Mucosa of descending colon (tissue), 3 donors: ENCODE measurements around the gene PID1. TPM values are rescaled to one million over a fixed set of nuclear protein-coding genes. Genes with fewer than 3 reads are reported as not detected.

Source experiments
- ATAC-seq: fragments of 200-7000 bp; cut with Tn5 transposase; one replicate; pipeline ENCODE4 v1.9.1; 2020; ENCODE audit warnings: mild to moderate bottlenecking, moderate library complexity
- DNase-seq, 3 donors: peaks; one replicate each; pipeline ENCODE4 v3.0.0-alpha.2; 2020
- H3K36me3 ChIP-seq: fragments of 200-600 bp; one replicate; pipeline ENCODE4 v1.8.0; 2021; ENCODE audit warnings: low read depth, mild to moderate bottlenecking
- H3K4me1 ChIP-seq: fragments of 200-600 bp; one replicate; pipeline ENCODE4 v1.8.0; 2021; ENCODE audit warnings: low read depth, mild to moderate bottlenecking
- H3K4me3 ChIP-seq: fragments of 200-600 bp; one replicate; pipeline ENCODE4 v1.8.0; 2021; ENCODE audit warnings: mild to moderate bottlenecking
- H3K9me3 ChIP-seq: fragments of 200-600 bp; one replicate; pipeline ENCODE4 v1.8.0; 2021; ENCODE audit warnings: mild to moderate bottlenecking
- intact Hi-C, 2 donors: fragments of 100-400 bp; cut with DNase I in 1 of 2; cut with micrococcal nuclease in 1 of 2; formaldehyde crosslinking; loops; one replicate each; pipeline versions ENCODE4 v1.11.0 to v1.11.1; 2022; cut with DNase I, micrococcal nuclease
- total RNA-seq, 3 donors: library from RNA; stranded (reverse); fragmentation: NEBNext Ultra II Directional in 2 of 3; extraction: Animal tissue kit (Norgen Biotek cat#: 25700) in 2 of 3; gene quantifications; one replicate each; pipeline versions ENCODE4 v1.2.1 to v1.2.4, GENCODE V29; 2021 to 2023
- TF ChIP-seq, protein P1 (sequence below): fragments of 200-600 bp; IDR thresholded peaks from one replicate; pipeline ENCODE4 v1.8.0; 2022; ENCODE audit warnings: antibody characterized with exemption, mild to moderate bottlenecking
- donor health status: DM: no; HTN: no; CAD: no; lungs with moderate emphysema.
- donor health status: DM: no; HTN: no; CAD: no.
- donor health status: DM: no; HTN: yes; CAD: no.

The PID1 gene
- total RNA-seq, 3 donors from 2014 or later, result 49.3 to 60.8 (median 52.5) TPM

DNA sequence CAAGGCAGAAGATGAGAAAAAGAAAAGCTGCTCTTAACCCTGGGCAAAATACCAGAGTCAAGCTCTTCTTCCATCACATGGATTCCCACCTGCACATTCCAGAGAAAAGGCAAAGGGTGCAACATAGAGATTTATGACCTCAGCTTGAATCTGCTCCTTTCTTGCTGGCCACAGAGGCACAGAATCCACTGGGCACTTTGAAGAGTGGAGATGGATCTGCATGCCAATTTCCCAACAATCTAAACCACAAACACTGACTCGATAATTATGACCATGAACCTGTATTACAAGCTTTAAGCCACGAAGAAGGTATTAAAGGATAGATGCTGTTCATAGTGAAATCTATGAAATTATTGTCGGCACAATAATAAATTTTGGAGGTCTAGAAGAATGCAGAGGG is 237.3 kb downstream of the PID1 start:
- H3K9me3 ChIP-seq, result no peaks in the 10 kb centered on the region
- ATAC-seq (no peak), DNase-seq (no peak)
- no peak overlapping the region for H3K4me3 ChIP-seq
- intact Hi-C loops, result no loop called here
- TF ChIP-seq, protein P1, sequence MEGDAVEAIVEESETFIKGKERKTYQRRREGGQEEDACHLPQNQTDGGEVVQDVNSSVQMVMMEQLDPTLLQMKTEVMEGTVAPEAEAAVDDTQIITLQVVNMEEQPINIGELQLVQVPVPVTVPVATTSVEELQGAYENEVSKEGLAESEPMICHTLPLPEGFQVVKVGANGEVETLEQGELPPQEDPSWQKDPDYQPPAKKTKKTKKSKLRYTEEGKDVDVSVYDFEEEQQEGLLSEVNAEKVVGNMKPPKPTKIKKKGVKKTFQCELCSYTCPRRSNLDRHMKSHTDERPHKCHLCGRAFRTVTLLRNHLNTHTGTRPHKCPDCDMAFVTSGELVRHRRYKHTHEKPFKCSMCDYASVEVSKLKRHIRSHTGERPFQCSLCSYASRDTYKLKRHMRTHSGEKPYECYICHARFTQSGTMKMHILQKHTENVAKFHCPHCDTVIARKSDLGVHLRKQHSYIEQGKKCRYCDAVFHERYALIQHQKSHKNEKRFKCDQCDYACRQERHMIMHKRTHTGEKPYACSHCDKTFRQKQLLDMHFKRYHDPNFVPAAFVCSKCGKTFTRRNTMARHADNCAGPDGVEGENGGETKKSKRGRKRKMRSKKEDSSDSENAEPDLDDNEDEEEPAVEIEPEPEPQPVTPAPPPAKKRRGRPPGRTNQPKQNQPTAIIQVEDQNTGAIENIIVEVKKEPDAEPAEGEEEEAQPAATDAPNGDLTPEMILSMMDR, result no peak
- no peaks in the 10 kb centered on the region for H3K4me1 ChIP-seq
- no peaks in the 10 kb centered on the region for H3K36me3 ChIP-seq

DNA sequence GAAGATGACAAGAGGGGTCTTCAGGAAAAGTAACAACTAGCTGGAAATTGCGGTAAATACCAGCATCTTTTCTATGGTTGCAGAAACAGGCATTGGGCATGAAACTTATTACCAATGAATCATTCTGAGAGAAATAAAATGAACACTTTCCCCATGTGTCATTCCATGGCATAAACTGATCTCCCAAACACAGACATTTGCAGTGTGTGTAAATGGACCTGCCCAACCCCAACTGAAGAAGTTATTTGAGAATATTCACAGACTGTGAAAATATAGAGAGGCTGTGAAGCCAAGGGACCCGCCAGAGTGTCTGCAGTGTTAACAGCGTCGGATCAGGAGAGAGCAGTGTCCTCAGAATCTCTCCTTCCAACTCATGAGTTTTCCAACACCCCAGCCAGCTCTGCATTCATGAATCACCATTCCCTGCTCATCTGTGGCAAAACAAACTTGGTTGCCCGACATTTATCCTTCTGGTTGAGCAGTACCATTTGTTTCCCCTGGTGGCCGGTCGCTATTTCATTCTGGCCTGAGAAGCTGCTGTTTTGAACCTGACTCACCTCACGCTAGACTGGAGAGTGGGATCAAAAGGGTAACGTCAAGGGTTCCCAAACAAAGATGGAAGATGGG is 238.4 kb downstream of the PID1 start:
- Histone ChIP-seq H3K4me1 (no peaks in the 10 kb centered on the region), H3K4me3 (no peak overlapping the region), H3K36me3 (no peaks in the 10 kb centered on the region), H3K9me3 (no peaks in the 10 kb centered on the region)
- intact Hi-C loops, result no loop called here
- DNase-seq, result no peak
- TF ChIP-seq, protein P1, result no peak
- no peak for ATAC-seq

DNA sequence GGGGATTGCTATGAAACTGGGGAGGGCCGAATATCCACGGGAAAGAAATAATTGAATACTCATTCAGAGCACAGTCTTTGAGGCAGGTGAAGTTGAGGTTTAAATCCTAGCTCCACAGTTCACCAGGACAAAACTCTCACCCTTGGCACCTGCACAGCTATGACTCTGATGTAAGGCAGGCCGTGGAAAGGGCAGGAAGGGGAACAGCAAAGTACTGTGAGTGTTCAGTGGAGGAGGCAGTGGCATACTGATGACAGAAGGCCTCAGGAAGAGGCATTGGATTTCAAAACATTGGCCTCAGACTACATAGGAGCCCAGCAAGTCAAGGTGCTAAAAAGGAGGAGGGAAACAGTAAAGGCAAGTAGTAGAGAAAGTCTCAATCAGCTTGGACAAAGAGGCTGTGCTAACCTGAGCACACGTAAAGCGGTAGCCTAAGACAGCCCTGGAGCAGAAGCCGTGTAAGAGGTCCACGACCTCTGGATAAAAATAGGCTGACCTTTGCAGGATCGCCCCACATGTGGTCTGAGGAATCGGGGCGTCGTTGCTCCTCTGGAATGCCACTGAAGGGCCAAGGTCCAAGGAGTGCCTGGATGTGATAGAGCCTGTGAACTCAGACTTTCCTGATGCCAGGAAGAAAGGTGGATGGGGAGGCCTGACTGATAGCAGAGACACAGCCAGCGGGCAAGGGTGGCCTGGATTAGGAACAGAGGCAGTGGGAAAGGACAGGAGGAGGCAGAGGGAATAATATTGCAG is 243.6 kb downstream of the PID1 start:
- Histone ChIP-seq H3K4me3 (no peak overlapping the region), H3K36me3 (no peaks in the 10 kb centered on the region), H3K9me3 (no peaks in the 10 kb centered on the region), H3K4me1 (no peaks in the 10 kb centered on the region)
- DNase-seq, result no peak
- TF ChIP-seq, protein P1, result no peak
- ATAC-seq, result peak; percentile 25
- intact Hi-C loops, result no loop called here

DNA sequence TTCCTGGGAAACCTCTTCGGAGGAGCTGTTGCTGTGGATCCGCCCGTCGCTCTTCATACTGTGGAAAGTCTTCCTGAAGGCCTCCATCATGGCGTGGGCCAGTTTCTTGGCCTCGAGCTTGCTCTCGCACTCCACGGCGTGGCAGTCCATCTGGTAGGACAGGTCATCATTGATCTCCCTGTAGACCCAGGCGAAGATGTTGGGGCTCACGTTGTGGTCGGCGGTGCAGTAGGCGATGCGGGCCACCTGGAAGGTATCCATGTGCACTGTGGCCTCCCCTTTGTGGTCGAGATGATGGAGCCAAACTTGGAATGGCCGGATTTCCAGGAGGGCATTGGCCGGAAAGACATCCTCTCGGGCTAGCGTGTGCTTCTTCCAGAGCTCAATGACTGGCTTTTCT is 245.4 kb downstream of the PID1 start:
- no peaks in the 10 kb centered on the region for H3K4me1 ChIP-seq
- H3K4me3 ChIP-seq, result no peak overlapping the region
- no peaks in the 10 kb centered on the region for H3K36me3 ChIP-seq
- no peak for DNase-seq
- TF ChIP-seq, protein P1, result no peak
- H3K9me3 ChIP-seq, result no peaks in the 10 kb centered on the region
- ATAC-seq, result no peak
- intact Hi-C loops, result no loop called here

DNA sequence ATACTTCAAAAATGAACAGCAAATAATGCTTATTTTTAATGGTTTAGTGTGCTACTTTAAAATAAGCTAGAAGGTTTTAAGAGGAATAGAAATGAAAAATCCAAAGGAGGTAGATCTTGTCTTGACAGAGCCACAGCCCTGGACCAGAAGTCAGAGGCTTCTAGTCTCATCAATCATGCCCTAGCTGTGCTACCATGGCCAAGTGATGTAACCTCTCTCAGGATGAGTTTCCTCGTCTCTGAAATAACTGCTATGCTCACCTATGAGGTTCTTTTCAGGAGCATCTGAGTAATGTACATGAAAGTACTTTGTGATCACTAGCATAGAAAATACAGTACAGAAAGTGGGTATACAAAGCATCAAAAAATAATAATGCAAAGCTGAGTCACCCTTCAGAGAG is 248.4 kb downstream of the PID1 start:
- intact Hi-C loops, result no loop called here
- Histone ChIP-seq H3K36me3 (no peaks in the 10 kb centered on the region), H3K4me1 (no peaks in the 10 kb centered on the region), H3K9me3 (no peaks in the 10 kb centered on the region), H3K4me3 (no peak overlapping the region)
- DNase-seq (no peak), ATAC-seq (no peak)
- TF ChIP-seq, protein P1, result no peak
